Nephron progenitor cell (in vitro differentiated cells): ENCODE data around the gene FMNL2.

Experiments used
- DNase-seq: peaks from one replicate; pipeline ENCODE4 v3.0.0; 2021
- H3K27ac Mint-ChIP-seq: 2 replicates; pipeline ENCODE4 v1.8.0; 2021; ENCODE audit warnings: mild to moderate bottlenecking, moderate library complexity, mixed read lengths
- H3K27me3 Mint-ChIP-seq: 2 replicates; pipeline ENCODE4 v1.8.0; 2021; ENCODE audit warnings: mild to moderate bottlenecking, low read depth, mixed read lengths; ENCODE audit not compliant: poor library complexity
- H3K36me3 Mint-ChIP-seq: 2 replicates; pipeline ENCODE4 v1.8.0; 2021; ENCODE audit warnings: low read depth, mixed read lengths
- H3K4me1 Mint-ChIP-seq: 2 replicates; pipeline ENCODE4 v1.8.0; 2021; ENCODE audit warnings: mixed read lengths
- H3K4me3 Mint-ChIP-seq: 2 replicates; pipeline ENCODE4 v1.8.0; 2021; ENCODE audit warnings: mild to moderate bottlenecking, moderate library complexity, mixed read lengths
- H3K9me3 Mint-ChIP-seq: 2 replicates; pipeline ENCODE4 v1.8.0; 2021; ENCODE audit warnings: mild to moderate bottlenecking, moderate library complexity, mixed read lengths
- TF ChIP-seq, protein P1 (sequence below): fragments of 200-600 bp; sonication (generic); IDR thresholded peaks from 2 replicates; pipeline ENCODE4 v1.5.0; 2021; ENCODE audit warnings: antibody characterized with exemption

The FMNL2 gene

DNA sequence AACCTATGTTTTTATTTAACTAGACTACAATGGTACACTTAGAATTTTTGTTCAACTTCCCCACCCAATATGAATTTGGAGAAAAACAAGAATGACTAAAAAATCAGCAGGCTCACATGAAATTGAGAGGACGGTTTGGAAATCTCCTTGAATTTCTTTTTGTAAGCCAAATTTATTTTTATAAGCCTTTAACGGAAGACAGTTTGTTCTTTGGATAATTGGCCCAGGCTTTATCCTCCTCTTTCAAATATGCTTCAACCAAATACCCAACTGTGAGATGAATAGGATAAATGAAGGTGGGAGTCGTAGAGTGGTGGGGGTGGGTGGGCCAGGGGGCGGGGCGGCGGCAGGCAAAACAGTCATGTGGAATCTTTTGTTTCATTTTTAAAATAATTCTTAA, 60.6 kb downstream of the FMNL2 start:
- Mint-ChIP-seq H3K4me1 (peaks cover 49% of the 10 kb centered on the region), H3K4me3 (no peak overlapping the region), H3K27ac (no peak overlapping the region), H3K9me3 (no peaks in the 10 kb centered on the region), H3K27me3 (no peaks in the 10 kb centered on the region), H3K36me3 (peaks cover 6% of the 10 kb centered on the region)
- TF ChIP-seq, protein P1, sequence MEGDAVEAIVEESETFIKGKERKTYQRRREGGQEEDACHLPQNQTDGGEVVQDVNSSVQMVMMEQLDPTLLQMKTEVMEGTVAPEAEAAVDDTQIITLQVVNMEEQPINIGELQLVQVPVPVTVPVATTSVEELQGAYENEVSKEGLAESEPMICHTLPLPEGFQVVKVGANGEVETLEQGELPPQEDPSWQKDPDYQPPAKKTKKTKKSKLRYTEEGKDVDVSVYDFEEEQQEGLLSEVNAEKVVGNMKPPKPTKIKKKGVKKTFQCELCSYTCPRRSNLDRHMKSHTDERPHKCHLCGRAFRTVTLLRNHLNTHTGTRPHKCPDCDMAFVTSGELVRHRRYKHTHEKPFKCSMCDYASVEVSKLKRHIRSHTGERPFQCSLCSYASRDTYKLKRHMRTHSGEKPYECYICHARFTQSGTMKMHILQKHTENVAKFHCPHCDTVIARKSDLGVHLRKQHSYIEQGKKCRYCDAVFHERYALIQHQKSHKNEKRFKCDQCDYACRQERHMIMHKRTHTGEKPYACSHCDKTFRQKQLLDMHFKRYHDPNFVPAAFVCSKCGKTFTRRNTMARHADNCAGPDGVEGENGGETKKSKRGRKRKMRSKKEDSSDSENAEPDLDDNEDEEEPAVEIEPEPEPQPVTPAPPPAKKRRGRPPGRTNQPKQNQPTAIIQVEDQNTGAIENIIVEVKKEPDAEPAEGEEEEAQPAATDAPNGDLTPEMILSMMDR, result no peak
- DNase-seq, result no peak

DNA sequence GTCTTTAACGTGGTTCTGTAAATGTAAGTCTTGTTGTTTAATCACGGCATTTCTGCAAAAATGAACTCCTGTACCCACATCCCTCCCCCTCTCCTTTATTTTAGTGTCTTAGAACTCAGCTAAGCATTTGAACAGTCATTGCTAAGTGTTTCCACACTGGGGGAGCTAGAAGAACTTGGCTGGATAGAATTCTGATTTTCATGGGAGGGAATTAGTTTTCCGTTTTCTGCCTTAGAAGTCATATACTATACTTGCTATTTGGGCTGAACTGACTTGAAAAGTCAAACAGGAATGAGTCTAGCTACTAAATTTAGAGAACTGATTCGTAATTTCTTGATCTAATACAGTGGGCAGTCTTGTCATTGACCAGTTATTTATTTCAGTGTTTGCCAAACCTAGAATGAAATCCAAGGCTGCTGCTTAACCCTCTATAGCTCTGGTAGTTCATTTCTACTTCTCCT, 61.1 kb downstream of the FMNL2 start:
- H3K4me1 Mint-ChIP-seq, result peaks cover 49% of the 10 kb centered on the region
- H3K27ac Mint-ChIP-seq, result no peak overlapping the region
- no peak overlapping the region for H3K4me3 Mint-ChIP-seq
- no peak for DNase-seq
- no peaks in the 10 kb centered on the region for H3K27me3 Mint-ChIP-seq
- TF ChIP-seq, protein P1, result no peak
- H3K9me3 Mint-ChIP-seq, result no peaks in the 10 kb centered on the region
- H3K36me3 Mint-ChIP-seq, result peaks cover 5% of the 10 kb centered on the region

DNA sequence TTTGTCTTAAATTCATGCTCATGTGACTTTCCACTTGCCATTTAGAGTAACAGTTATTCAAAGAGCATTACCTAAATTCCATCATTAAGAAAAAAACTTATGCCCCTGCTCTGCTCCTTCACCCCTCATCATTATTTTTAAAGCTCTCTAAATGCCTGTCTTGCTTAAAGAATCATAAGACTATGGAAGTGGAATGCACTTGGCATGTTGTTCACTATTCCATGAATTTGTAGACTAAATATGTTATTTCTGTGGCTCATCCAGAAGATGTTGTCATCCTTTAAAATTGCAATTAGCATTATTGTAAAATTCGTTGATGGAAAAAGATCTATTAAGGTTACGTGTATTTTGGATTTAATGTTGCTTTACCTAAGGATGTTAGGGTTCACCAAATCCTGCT, 61.8 kb downstream of the FMNL2 start:
- TF ChIP-seq, protein P1, result no peak
- Mint-ChIP-seq H3K27ac (no peak overlapping the region), H3K36me3 (no peaks in the 10 kb centered on the region), H3K27me3 (no peaks in the 10 kb centered on the region), H3K4me3 (no peak overlapping the region), H3K9me3 (no peaks in the 10 kb centered on the region), H3K4me1 (peaks cover 55% of the 10 kb centered on the region)
- no peak for DNase-seq

DNA sequence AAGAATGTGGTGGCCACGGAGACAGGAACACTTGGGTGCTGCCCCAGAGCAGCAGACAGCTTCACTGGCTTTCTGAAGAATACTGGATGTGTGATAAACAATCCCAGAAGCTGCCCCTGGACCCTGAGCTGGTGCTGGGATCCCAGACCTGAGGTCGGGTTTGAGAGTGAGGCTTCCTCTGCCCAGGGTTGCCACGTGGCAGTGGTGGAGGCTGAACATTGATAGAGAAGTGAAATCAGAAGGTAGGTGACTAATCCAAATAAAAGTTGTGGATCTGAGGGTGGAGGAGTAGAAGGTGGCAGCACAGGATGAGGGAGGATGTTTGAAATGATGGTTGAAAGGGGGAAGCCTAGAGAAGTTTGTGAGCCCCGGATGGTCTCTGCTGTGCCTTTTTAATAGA, 64.0 kb downstream of the FMNL2 start:
- DNase-seq, result no peak

DNA sequence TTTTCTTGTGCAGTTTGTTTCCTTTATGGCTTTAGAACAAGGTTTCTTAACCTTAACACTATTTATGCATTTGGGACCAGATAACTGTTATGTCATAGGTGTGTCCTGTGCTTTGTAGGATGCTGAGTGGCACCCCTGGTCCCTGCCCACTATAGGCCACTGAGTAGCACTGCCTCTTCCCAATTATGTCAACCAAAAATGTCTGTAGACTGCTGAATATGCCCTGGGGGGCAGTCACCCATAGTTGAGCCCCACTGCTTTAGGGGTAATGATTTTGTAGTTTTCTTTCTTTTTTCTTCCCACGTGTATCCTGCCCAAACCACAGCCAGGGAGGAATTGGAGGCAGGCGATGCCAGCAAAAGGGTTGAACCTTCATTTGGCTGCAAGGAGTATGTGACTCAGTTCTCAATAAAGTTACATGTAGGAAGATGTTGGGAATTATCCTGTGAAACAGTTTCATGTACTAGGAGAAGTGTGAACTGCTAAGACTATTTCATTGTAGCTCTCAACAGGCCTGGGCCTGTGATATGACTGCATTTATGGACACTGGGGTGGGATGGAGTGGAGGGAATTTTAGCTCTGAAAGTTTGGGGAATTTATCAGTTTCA, 65.7 kb downstream of the FMNL2 start:
- Mint-ChIP-seq H3K27me3 (no peaks in the 10 kb centered on the region), H3K36me3 (no peaks in the 10 kb centered on the region), H3K4me1 (peaks cover 60% of the 10 kb centered on the region), H3K4me3 (no peak overlapping the region), H3K9me3 (no peaks in the 10 kb centered on the region), H3K27ac (no peak overlapping the region)
- DNase-seq, result no peak
- TF ChIP-seq, protein P1, result no peak

More for the DNA sequence above, 64.0 kb downstream of the FMNL2 start:
- H3K4me1 Mint-ChIP-seq, result peaks cover 58% of the 10 kb centered on the region
- H3K36me3 Mint-ChIP-seq, result no peaks in the 10 kb centered on the region
- H3K9me3 Mint-ChIP-seq, result no peaks in the 10 kb centered on the region
- H3K27ac Mint-ChIP-seq, result no peak overlapping the region
- TF ChIP-seq, protein P1, result no peak
- H3K27me3 Mint-ChIP-seq, result no peaks in the 10 kb centered on the region
- no peak overlapping the region for H3K4me3 Mint-ChIP-seq
